ENCODE results near the gene CRPPA.

- no peak for TF ChIP-seq POLR2AphosphoS5 (IDR thresholded peaks at IDR 0.05; ENCODE audit: borderline replicate concordance, low read depth, low read length)
- TF ChIP-seq EZH2 (IDR thresholded peaks at IDR 0.05) = no peak
These were observed 9.9 kb downstream of the CRPPA start for GRCh38 chr7:16411391-16411790.
